GM19025 (cell line): ENCODE measurements around the gene KCNJ3.

Source experiments
- ATAC-seq: cut with Tn5 transposase; IDR thresholded peaks from one replicate; pipeline ENCODE4 v1.9.1; 2021; ENCODE audit warnings: mild to moderate bottlenecking, low read depth, moderate library complexity; ENCODE audit not compliant: unreplicated experiment

Gene KCNJ3, protein sequence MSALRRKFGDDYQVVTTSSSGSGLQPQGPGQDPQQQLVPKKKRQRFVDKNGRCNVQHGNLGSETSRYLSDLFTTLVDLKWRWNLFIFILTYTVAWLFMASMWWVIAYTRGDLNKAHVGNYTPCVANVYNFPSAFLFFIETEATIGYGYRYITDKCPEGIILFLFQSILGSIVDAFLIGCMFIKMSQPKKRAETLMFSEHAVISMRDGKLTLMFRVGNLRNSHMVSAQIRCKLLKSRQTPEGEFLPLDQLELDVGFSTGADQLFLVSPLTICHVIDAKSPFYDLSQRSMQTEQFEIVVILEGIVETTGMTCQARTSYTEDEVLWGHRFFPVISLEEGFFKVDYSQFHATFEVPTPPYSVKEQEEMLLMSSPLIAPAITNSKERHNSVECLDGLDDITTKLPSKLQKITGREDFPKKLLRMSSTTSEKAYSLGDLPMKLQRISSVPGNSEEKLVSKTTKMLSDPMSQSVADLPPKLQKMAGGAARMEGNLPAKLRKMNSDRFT

DNA sequence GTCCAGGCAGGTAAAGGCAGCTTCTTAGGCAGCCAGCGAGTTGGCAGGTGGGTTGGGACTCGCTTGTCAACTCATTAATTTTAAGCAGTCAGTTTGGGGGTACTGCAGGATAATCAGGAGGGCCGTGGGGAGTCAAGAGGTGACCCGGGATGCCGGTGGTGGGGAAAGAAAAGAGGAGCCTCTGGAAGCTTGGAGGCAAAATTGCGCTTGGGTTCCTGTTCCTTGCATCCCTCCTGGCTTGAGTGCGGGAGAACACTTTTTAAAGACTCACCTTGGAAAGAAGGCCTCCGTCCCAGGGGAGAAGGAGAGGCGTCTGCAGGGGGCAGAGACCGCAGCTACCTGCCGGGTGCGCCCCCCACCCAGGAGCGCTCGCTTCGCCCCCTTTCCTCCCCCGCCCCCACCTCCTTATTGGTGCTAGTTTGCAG, at the start of gene KCNJ3:
Gene KCNJ3, plus strand, starts transcription at position 400 of the 425 bp plus-strand sequence. CDS start 81 bp downstream, outside the sequence.
- ATAC-seq: no peak

DNA sequence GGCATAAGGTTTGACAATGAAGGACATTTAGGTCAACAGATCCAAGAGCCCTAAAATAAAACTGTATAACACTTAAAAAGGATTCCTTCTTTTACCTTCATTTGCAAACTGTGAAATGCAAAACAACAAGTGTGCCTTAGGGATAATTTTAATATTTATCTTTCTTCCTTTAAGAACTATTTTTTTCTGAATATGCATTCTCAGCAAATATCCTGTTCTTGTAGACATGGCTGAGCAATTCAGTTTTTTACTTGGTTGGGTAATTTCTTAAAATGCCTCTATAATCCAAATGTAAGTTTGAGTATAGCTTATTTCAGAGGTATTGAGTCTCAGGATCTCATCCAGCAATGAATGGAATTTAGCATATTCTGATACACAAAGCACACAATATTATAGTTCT, 43.0 kb upstream of the KCNJ3 start:
- no peak for ATAC-seq

DNA sequence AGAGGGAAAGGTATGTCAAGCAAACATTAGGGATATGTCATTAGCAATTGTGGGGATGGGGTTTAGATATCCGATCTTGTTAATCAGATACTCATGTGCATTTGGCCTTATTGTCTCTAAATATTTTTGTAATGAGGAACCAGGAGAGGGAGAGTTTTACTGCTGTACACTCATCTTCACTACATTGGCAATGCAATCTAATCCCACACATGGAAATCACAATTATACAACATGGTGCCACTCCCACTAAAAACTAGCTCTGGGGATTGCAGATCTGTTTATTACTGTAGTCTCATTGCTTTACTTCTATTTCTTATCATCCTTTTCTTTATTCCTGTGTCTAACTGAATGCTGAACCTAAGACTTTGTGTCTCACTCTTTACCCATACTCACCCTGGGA, 39.6 kb upstream of the KCNJ3 start:
- ATAC-seq: no peak

DNA sequence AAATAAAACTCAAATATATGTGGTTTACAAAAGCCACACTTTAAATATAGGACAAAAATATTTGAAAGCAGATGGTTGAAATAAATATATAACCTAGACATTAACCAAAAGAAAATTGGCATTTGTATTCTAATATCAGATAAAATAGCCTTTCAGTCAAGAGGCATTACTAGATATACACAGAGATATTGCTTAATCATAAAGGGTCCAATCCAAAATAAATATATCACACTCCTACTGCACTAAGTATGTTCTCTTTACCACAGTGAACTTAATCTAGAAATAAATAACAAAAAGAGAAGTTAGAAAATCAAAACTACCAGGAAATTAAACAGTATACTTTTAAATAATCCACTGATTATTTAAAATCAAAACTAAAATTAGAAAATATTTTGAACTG, 34.2 kb upstream of the KCNJ3 start:
- ATAC-seq: no peak

DNA sequence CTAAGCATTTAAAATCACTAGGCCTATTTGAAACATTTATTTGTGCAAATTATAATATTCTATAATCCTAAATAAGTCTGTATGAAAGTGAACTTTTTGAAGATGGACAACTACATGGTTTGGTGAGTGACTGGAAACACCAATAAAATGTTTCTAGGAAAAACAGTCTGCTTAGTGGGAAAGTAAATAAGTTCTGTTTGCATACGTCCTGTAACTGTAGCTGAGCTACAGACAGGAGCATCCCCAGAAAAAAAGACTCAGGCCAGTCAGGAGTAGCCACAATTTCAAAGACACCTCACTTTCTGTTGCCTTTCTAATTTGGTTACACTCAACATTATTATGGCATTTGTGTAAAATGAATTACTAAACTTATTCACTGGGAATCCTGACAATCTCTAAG, 28.4 kb upstream of the KCNJ3 start:
- no peak for ATAC-seq

DNA sequence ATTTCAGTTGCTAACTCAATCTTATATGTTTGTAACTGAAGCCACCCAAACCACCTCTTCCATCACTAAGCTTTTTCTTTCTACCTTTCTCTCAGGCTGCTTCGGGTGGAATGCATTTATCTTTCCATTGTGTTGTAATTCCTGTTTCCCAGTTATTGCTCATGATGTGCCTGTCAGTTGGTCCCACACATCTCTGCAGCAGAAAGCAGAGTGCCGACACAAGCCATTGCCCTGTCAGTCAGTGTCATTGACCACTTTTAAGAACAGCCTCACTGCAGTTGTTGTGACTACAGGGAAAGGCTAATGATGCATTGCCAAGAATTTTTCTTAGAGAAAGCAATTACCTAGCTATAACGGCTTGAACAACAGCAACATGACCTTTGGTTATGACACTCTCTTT, 24.8 kb upstream of the KCNJ3 start:
- ATAC-seq: no peak

DNA sequence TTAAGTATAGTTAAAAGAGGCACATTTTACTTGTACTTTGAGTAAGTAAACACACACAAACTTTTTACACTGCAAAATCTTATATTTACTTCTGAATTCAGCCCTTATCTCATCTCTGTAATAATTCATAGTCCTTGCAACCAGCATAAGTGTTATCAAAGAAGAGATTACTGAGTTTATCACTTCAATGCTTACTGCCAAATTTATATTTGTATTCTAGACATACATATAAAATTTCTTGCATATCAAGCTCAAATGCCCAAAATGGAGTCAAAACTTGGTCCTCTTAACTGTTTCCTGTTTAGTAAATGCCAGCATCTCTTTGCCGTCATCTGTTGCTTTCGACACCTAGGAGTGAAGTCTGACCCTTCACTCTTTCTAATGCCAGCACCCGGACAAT, 21.1 kb upstream of the KCNJ3 start:
- ATAC-seq: no peak

DNA sequence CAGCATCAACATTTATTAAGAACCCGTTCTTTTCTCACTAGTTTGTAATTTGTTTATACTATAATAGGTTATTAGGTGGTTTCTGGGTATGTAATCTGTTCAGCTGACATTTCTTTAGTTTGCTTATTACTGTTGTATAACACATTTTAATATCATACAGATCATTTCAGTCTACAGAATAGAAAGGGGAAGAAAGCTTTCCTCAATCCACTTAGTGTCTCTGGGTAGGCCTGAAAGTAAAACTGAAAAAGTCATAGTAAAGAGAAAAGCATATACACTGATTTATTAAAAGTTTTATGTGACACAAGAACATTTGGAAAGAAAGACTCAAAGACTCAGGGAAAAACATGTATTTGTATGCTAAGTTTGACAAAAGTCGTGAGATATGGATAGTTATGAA, 16.8 kb upstream of the KCNJ3 start:
- no peak for ATAC-seq

DNA sequence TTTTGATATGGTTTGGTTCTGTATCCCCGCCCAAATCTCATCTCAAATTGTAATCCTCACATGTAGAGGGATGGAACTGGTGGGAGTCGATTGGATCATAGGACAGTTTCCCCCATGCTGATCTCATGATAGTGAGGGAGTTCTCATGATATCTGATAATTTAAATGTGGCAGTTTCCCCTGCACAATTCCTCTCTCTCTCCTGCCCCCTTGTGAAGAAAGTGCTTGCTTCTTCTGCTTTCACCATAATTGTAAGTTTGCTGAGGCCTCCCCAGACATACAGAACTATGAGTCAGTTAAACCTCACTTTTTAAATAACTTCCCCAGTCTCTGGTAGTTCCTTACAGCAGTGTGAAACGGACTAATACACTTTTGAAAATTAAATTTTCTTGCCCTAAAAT, 12.3 kb upstream of the KCNJ3 start:
- ATAC-seq: no peak

DNA sequence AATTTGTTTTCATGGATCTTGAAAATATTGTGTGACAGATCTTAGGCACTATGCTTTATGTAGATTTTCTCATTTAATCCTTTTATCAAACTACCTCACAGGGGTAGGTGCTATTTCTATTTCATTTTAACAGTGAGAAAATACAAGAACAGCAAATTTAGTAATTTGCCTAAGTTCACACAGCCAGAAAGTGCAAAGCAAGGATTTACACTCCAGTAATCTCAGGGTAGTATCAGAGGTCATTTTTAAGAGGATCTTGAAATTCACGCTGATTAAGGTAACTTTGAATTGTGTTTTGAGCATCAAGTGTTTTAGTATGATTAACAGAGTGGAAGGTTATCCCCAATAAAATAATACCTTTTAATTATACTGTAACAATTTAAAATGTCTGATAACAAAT, 10.1 kb upstream of the KCNJ3 start:
- ATAC-seq: no peak

DNA sequence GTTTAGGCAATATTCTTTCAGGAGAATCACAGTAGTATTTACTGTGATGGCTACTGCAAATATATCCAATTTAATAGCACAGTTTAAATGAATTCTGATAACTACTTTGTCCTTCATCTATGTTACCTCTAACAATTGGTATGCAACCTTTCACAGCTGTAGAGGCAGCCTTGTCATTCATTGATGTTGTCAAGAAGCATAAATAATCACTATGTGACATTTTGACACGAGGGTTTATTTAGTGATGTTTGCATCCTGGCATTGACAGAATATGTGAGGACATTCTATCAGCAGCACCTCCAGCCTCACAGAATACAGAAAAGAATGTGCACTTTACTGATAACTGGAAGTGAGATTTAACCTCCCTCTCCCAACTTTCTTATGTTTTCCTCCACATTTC, 9.3 kb upstream of the KCNJ3 start:
- no peak for ATAC-seq

DNA sequence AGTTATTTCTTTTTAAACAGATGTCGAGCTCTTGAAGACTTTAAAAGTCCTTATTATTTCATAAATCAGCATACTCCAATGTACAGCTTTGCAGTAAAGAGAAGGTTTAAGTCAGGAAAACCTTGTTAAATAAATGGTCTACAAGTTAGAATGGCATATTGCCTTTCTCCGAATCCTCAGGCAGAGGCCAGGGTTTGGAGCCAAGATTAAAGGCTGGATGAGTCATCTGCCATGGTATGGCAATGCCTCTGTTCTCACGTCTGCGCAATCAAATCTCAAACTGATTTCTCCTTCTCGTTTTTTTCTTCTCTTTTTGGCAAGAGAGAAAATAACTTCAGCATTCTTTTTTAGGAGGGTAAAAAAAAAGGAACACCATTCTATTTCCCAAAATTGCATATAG, 5.6 kb upstream of the KCNJ3 start:
- no peak for ATAC-seq

DNA sequence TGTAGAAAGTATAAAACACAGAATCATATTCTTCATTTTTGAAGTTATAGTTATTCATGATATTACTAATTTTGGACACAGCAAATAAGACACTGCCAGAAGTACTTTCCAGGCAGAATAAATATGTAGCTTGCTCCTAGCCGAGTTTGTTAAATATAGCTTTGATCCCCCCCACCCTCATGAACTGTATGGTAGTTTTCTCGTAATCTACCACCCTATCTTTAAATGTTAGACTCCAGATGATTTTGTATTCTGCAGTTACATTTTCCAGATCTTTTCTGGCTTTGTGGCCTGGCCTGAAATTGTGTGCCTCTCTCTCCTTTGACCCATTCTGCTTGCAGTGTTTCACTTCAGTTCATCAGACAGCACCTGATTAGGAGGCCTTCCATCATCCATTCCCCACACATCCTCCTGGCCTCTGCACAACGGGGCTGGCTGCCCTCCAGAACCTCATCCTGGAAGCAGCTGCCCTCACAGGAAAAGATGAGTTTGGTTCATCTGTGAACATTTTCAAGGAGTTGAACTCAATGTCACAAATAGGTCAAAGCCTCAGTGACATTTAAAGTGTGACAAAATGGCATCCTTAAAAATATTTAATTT, 4.7 kb upstream of the KCNJ3 start:
- no peak for ATAC-seq

DNA sequence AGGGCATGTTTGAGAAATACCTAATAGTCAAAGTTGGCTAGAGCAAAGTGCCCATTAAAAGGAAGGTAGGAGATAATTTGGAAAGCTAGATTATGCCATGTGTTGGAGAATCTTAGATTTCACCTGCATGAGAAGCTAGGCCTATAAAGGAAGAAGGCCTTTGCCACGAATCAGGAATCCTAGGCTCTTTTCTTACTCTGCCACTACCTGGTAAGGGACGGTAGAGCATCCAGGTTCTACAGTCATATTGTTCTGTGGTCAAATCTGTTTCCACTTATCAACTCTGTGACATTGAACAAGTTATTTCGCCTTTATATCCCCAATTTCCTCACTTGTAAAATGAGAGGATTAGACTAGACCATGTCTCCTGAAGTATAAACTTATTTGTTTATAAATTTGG, 3.6 kb upstream of the KCNJ3 start:
- no peak for ATAC-seq

DNA sequence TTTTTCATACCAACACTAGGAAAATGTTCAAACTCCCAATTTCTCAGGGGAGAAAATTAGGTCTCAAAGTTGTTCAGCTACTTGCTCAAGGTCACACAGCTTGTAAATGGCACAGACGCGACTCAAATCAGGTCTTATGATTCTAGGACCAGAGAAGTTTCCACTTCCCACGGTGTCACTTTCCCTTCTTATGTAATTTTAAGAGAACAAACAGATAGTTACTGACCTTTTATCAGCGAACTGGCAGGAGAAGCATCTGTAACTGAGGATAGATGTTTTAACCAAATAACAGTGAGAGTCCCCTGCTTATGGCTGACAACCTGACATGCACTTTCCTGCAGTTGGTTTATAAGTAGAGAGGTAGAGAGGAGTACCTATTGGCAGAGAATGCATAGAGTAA, 2.1 kb upstream of the KCNJ3 start:
- ATAC-seq: no peak

DNA sequence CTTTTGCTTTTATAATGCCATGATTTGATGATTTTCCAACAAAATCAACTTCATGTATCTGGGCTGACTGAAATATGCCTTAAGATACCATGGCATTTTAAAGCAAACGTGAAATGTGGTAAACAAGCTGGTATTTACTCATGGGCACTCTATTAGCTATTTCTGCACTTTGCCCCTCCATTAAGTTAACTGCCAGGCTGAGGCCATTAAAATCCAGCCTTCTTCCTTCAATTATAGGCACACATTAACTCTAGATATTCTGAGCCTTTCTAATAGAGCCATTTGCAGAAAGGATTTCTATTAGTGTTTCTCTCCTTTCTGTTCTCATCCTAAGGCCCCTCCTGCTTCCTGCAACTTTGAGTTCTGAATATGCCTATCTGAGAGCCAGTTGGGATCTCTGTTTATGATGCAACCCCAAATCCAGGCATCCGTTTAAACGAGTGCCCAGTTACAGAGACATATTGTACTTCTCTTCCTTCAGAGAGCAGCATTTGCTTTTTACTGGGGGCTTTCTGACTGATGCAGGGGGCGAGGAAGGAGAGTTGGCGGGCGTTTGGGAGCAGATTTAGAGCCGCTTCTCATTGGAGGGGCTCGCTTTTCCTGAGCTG, 1.6 kb upstream of the KCNJ3 start:
- ATAC-seq: no peak

DNA sequence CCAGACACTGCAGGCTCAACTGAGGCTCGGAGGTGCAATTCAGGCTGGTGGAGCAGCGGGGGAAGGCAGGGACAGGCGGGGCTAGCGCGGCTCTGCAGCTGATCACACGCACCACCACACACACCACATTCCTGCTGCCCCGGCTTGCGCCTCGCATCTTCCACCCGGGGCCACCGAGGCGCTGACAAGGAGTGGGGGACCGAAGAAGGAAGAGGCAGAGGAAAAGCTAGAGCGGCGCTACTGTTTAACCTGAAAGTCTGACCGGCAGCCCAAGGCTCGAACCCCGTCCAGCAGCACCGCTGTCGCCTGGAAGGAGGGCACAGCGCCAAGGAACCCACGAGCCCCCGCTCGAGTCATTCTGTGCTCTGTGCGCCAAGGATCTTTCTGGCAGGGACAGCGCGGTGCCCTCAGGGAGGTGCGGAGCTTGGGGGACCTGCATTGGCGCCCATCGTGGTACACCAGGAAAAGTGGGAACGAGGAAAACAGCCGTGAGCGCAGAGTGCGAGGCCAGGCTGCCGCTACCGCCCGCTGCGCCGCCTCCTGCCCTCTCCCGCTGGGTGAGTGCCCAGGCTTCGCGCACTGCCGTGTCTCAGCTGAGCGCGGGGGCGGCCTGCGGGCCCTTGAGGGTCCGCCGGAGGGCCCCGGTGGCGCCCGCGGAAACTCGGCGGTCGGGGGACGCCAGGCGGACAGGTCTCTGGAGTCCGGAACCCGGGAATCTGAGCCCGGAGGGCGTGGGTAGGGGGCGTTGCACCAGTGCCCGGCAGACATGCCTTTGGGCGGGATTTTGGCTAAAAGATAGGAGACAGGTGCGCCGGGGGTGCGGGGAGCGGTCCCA, 860 bp upstream of the KCNJ3 start:
- no peak for ATAC-seq

DNA sequence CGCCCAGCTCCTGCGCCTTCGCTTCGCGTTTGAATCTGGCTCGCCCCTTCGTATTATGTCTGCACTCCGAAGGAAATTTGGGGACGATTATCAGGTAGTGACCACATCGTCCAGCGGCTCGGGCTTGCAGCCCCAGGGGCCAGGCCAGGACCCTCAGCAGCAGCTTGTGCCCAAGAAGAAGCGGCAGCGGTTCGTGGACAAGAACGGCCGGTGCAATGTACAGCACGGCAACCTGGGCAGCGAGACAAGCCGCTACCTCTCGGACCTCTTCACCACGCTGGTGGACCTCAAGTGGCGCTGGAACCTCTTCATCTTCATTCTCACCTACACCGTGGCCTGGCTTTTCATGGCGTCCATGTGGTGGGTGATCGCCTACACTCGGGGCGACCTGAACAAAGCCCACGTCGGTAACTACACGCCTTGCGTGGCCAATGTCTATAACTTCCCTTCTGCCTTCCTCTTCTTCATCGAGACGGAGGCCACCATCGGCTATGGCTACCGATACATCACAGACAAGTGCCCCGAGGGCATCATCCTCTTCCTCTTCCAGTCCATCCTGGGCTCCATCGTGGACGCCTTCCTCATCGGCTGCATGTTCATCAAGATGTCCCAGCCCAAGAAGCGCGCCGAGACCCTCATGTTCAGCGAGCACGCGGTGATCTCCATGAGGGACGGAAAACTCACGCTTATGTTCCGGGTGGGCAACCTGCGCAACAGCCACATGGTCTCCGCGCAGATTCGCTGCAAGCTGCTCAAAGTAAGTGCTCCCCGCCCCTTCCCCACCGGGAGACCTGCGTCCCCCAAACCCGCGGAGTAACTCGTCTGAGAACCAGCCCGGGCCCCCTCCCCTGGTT, 453 bp downstream of the KCNJ3 start:
- ATAC-seq: no peak

DNA sequence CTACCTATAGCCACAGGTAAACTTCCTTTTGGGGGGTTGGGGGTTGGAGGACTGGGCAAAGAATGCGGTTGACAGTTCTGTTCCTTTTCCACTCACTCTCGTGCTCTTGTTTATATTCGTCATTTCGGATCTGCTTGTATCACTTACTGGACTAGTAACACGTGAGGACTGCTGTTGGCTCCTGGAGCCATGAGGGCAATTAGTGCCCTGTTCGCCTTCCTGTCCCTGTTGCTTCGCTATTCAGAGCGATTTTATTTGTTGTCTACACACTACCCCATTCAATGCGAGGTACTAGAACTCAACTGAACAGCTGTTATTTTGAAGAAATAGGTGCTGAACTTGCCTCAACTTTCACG, 1.1 kb downstream of the KCNJ3 start:
- ATAC-seq: no peak

DNA sequence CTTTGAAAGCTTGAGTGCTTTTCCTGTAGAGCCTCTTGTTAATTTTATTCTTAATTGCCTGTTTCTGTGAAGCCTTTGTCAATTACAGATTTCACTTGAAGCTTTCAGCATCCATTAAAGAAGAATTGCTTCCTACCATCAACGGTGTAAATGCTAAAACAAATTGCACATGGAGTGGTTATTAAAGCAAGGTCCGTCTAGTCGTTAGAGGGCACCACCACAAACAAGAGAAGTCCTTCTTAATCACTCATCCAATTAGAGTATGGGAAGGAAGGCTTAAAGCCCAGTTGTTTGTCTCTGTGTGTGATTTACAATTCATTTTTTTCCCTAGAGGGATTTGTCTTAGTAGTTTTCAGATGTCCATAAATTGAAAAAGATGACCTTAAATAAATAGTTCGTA, 1.6 kb downstream of the KCNJ3 start:
- ATAC-seq: no peak
